ENCODE data around the gene STK33. TPM values are rescaled to one million over a fixed set of nuclear protein-coding genes. Genes with fewer than 3 reads are reported as not detected.

The STK33 gene
- total RNA-seq, 1 experiment from 2014 or later = 19.5 TPM

DNA sequence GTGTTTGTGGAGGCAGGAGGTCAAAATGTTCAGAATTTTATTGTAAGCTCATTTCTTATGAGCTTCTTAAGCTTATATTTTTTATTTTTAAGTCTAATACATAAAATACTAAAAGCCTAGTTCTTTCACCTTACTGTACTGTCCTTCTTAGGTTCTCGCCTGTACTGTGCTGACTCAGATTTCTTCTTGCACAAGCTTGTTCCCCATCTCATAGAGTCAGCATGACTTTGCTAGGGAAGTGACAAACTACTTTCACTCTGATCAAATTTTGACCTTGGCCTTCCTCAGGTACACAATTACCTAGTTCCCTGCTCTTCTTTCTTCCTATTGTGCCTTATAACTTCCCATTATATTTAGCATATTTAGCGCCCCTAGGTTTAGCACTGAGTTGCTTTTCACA lies 81.5 kb downstream of the STK33 start:
- Histone ChIP-seq H2BK12ac (ENCODE audit: insufficient read length, low read depth, low read length) (no peak overlapping the region), H3K27me3 (ENCODE audit: insufficient read depth, low read length) (no peaks in the 10 kb centered on the region)
- no peak overlapping the region for H3K4me3 Mint-ChIP-seq

More for the DNA sequence above, 81.5 kb downstream of the STK33 start:
- Mint-ChIP-seq H3K27ac (no peak overlapping the region), H3K4me1 (no peaks in the 10 kb centered on the region), H3K36me3 (ENCODE audit: insufficient read depth in 1 of 3, low read depth in 3 of 3) (peaks cover 18 to 38% (median 25%) of the 10 kb centered on the region in 3 experiments), H3K27me3 (ENCODE audit: low read depth) (no peaks in the 10 kb centered on the region), H3K9me3 (peaks cover 38 to 45% of the 10 kb centered on the region in 2 experiments)
- WGBS (ENCODE audit: extremely low coverage, insufficient read length, low lambda C conversion rate) = no CpG with 5 or more reads among the region's 2 CpGs
- no peaks in the 10 kb centered on the region for H4K20me1 ChIP-seq (ENCODE audit: control insufficient read depth, insufficient read depth, insufficient read length)
- H3K56ac ChIP-seq (ENCODE audit: insufficient read length, low read depth, low read length) = no peak overlapping the region
- H4K91ac ChIP-seq (ENCODE audit: insufficient read length, low read depth, low read length) = no peak overlapping the region
- no peak overlapping the region for H3K9ac ChIP-seq (ENCODE audit: extremely low read depth, insufficient read length, low read length)
- no peak for DNase-seq
- no peak overlapping the region for H2BK5ac ChIP-seq (ENCODE audit: insufficient read length, low read length)
- H4K5ac ChIP-seq (ENCODE audit: insufficient read length, low read depth, low read length) = no peak overlapping the region
- no peaks in the 10 kb centered on the region for H3K23me2 ChIP-seq (ENCODE audit: insufficient read length, low read depth, low read length, poor library complexity, severe bottlenecking)
- H3K23ac ChIP-seq (ENCODE audit: insufficient read length, low read depth, low read length) = no peak overlapping the region
- no peak overlapping the region for H2BK15ac ChIP-seq (ENCODE audit: low read depth, low read length)
- no peak overlapping the region for H3K4ac ChIP-seq (ENCODE audit: low read depth, low read length)
- H3K27ac ChIP-seq (ENCODE audit: insufficient read length, low read depth, low read length) = no peak overlapping the region
- H3K4me1 ChIP-seq (ENCODE audit: insufficient read depth, low read length) = no peaks in the 10 kb centered on the region
- H3K79me1 ChIP-seq (ENCODE audit: insufficient read depth, low read depth, low read length, poor library complexity, severe bottlenecking) = peaks cover 2% of the 10 kb centered on the region
- no peaks in the 10 kb centered on the region for H3K79me2 ChIP-seq (ENCODE audit: insufficient read depth, low read length)
- no peak overlapping the region for H3T11ph ChIP-seq (ENCODE audit: low read length)
- H3K14ac ChIP-seq (ENCODE audit: insufficient read depth, low read length) = no peak overlapping the region
- no peak overlapping the region for H2BK20ac ChIP-seq (ENCODE audit: low read depth, low read length, poor library complexity, severe bottlenecking)
- H3K9me3 ChIP-seq (ENCODE audit: control insufficient read depth, low read depth, low read length) = peaks cover 6% of the 10 kb centered on the region
- H4K8ac ChIP-seq (replicated peaks; ENCODE audit: insufficient read length, low read depth, low read length) = no peak overlapping the region
- no peak overlapping the region for H2AK5ac ChIP-seq (ENCODE audit: insufficient read length, low read length)
- no peak overlapping the region for H3K4me2 ChIP-seq (ENCODE audit: insufficient read depth, insufficient read length, low read length)
- H2AFZ ChIP-seq (ENCODE audit: low read length) = no peak overlapping the region
- no peak overlapping the region for H2BK120ac ChIP-seq (ENCODE audit: low read depth, low read length, poor library complexity, severe bottlenecking)
- TF ChIP-seq, protein P1, sequence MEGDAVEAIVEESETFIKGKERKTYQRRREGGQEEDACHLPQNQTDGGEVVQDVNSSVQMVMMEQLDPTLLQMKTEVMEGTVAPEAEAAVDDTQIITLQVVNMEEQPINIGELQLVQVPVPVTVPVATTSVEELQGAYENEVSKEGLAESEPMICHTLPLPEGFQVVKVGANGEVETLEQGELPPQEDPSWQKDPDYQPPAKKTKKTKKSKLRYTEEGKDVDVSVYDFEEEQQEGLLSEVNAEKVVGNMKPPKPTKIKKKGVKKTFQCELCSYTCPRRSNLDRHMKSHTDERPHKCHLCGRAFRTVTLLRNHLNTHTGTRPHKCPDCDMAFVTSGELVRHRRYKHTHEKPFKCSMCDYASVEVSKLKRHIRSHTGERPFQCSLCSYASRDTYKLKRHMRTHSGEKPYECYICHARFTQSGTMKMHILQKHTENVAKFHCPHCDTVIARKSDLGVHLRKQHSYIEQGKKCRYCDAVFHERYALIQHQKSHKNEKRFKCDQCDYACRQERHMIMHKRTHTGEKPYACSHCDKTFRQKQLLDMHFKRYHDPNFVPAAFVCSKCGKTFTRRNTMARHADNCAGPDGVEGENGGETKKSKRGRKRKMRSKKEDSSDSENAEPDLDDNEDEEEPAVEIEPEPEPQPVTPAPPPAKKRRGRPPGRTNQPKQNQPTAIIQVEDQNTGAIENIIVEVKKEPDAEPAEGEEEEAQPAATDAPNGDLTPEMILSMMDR (conservative IDR thresholded peaks at IDR 0.05) = no peak
- no peak overlapping the region for H3K18ac ChIP-seq (ENCODE audit: insufficient read length, low read depth, low read length)

Measured in H9 (cell line).